IMR-90 (cell line): Measurements from ENCODE around the gene ARF1. TPM values are rescaled to one million over a fixed set of nuclear protein-coding genes. Genes with fewer than 3 reads are reported as not detected.
"Not testable (repeated sequence)": the region's sequence is repeated elsewhere in the genome, so short reads cannot be mapped to it uniquely, and the experiment has no call there.

Source experiments
- ATAC-seq: fragments of 200-7000 bp; cut with Tn5 transposase; 2 replicates; pipeline ENCODE4 v1.9.1; 2020; ENCODE audit warnings: low read depth, mild to moderate bottlenecking, moderate library complexity
- BruUV-seq: library from RNA; stranded (reverse); fragments of 400-500 nt; replicated peaks from 2 replicates; lab custom pipeline; 2021; lab: Mats Ljungman, UMichigan
- CTCF ChIA-PET: fragments of 300-600 bp; formaldehyde crosslinking; extraction: SDS; loops from one replicate; lab custom pipeline; 2021; ENCODE audit warnings: antibody characterized with exemption; lab: Yijun Ruan, JAX
- POLR2A ChIA-PET: fragments of 300-600 bp; sonication (Branson Sonifier 250); formaldehyde crosslinking; loops from one replicate; lab custom pipeline; 2022; ENCODE audit warnings: antibody characterized with exemption; ENCODE audit not compliant: unreplicated experiment; lab: Charles Lee
- DNase-seq: peaks from one replicate; pipeline ENCODE4 v3.0.0; 2013
- H2AFZ ChIP-seq: replicated peaks from 2 replicates; pipeline ENCODE3; 2013; ENCODE audit warnings: low read length, mild to moderate bottlenecking; ENCODE audit not compliant: poor library complexity
- H2AK5ac ChIP-seq: 2 replicates; pipeline ENCODE4 v1.6.1; 2013; ENCODE audit warnings: low read depth, low read length, inconsistent platforms
- H2AK9ac ChIP-seq: replicated peaks from 2 replicates; pipeline ENCODE3; 2013; ENCODE audit warnings: mild to moderate bottlenecking, low read depth, low read length, moderate library complexity; ENCODE audit not compliant: poor library complexity
- H2BK120ac ChIP-seq: 2 replicates; pipeline ENCODE4 v1.6.1; 2013; ENCODE audit warnings: low read depth, low read length, inconsistent platforms
- H2BK15ac ChIP-seq: 3 replicates; pipeline ENCODE4 v1.6.1; 2013; ENCODE audit warnings: low read depth, low read length, inconsistent platforms
- H2BK20ac ChIP-seq: 2 replicates; pipeline ENCODE4 v1.6.1; 2013; ENCODE audit warnings: low read depth, mild to moderate bottlenecking, inconsistent platforms, low read length, moderate library complexity
- H2BK5ac ChIP-seq: 2 replicates; pipeline ENCODE4 v1.6.1; 2013; ENCODE audit warnings: mild to moderate bottlenecking, low read depth, low read length, inconsistent platforms; ENCODE audit not compliant: poor library complexity, severe bottlenecking
- H3K14ac ChIP-seq: replicated peaks from 2 replicates; pipeline ENCODE4 v1.6.1; 2013; ENCODE audit warnings: low read depth, low read length, inconsistent platforms
- H3K18ac ChIP-seq: 2 replicates; pipeline ENCODE4 v1.6.1; 2013; ENCODE audit warnings: low read depth, low read length, control low read depth
- H3K23ac ChIP-seq: 2 replicates; pipeline ENCODE4 v1.6.1; 2013; ENCODE audit warnings: low read depth, low read length, inconsistent platforms
- H3K27ac ChIP-seq: 2 replicates; pipeline ENCODE4 v1.5.1; 2013; ENCODE audit warnings: mild to moderate bottlenecking, control low read depth, low read length; ENCODE audit not compliant: insufficient read depth
- H3K27me3 ChIP-seq: 2 replicates; pipeline ENCODE4 v1.6.1; 2013; ENCODE audit warnings: low read length; ENCODE audit not compliant: control insufficient read depth, insufficient read depth
- H3K36me3 ChIP-seq: 2 replicates; pipeline ENCODE4 v1.6.1; 2013; ENCODE audit warnings: low read length, mixed read lengths; ENCODE audit not compliant: control insufficient read depth, insufficient read depth
- H3K4ac ChIP-seq: 2 replicates; pipeline ENCODE4 v1.6.1; 2013; ENCODE audit warnings: low read depth, low read length, inconsistent platforms
- H3K4me1 ChIP-seq: 2 replicates; pipeline ENCODE4 v1.6.1; 2013; ENCODE audit warnings: low read length, mixed read lengths; ENCODE audit not compliant: control insufficient read depth, insufficient read depth
- H3K4me2 ChIP-seq: 2 replicates; pipeline ENCODE4 v1.6.1; 2013; ENCODE audit warnings: low read depth, mild to moderate bottlenecking, control low read depth, low read length, moderate library complexity
- H3K4me3 ChIP-seq: 2 replicates; pipeline ENCODE4 v1.5.1; 2013; ENCODE audit warnings: low read depth, mild to moderate bottlenecking, control low read depth, low read length, moderate library complexity; ENCODE audit not compliant: insufficient read depth
- H3K56ac ChIP-seq: 2 replicates; pipeline ENCODE4 v1.6.1; 2013; ENCODE audit warnings: low read length, inconsistent platforms; ENCODE audit not compliant: insufficient read depth; ENCODE audit errors: extremely low read depth
- H3K79me1 ChIP-seq, 2 experiments: 2 replicates each; pipeline ENCODE4 v1.6.1; 2013; ENCODE audit warnings: low read length in 2 of 2, inconsistent platforms in 1 of 2, low read depth in 1 of 2
- H3K9ac ChIP-seq: 2 replicates; pipeline ENCODE4 v1.6.1; 2013; ENCODE audit warnings: low read depth, low read length, control low read depth
- H3K9me1 ChIP-seq: 2 replicates; pipeline ENCODE4 v1.6.1; 2013; ENCODE audit warnings: low read length, inconsistent platforms; ENCODE audit not compliant: insufficient read depth
- H3K9me3 ChIP-seq: 2 replicates; pipeline ENCODE4 v1.6.1; 2013; ENCODE audit warnings: low read length; ENCODE audit not compliant: control insufficient read depth, insufficient read depth
- H4K20me1 ChIP-seq: 2 replicates; pipeline ENCODE4 v1.6.1; 2013; ENCODE audit warnings: low read length, inconsistent platforms; ENCODE audit not compliant: insufficient read depth
- H4K5ac ChIP-seq: 2 replicates; pipeline ENCODE4 v1.6.1; 2013; ENCODE audit warnings: mild to moderate bottlenecking, low read depth, low read length, control low read depth
- H4K8ac ChIP-seq, 2 experiments: 2 replicates each; pipeline ENCODE4 v1.6.1; 2013; ENCODE audit warnings: low read depth in 2 of 2, low read length in 2 of 2, control low read depth in 1 of 2, inconsistent platforms in 1 of 2
- H4K91ac ChIP-seq: 2 replicates; pipeline ENCODE4 v1.6.1; 2013; ENCODE audit warnings: low read depth, low read length, inconsistent platforms; ENCODE audit not compliant: insufficient read depth
- WGBS, 2 experiments: methylation state at CpG; one replicate each; pipeline versions ENCODE4 v1.1.5 to v1.1.7; 2013; ENCODE audit warnings: missing lambda C conversion rate in 2 of 2; ENCODE audit not compliant: insufficient read length in 1 of 2; ENCODE audit errors: extremely low coverage in 2 of 2; 5-methylcytosine and 5-hydroxymethylcytosine counted together
- dilution Hi-C: fragments of 300-500 bp; cut with HindIII; formaldehyde crosslinking; loops from one replicate; pipeline ENCODE4 v1.14.3; 2018; ENCODE audit warnings: low sequenced_read_pairs; ENCODE audit not compliant: unreplicated experiment
- in situ Hi-C: fragments of 300-500 bp; cut with MboI; formaldehyde crosslinking; loops from 3 replicates; pipeline ENCODE4 v1.14.3; 2019; ENCODE audit warnings: low sequenced_read_pairs, inconsistent platforms, mixed read lengths
- intact Hi-C: fragments of 100-400 bp; cut with micrococcal nuclease; formaldehyde crosslinking; loops from 2 replicates; pipeline ENCODE4 v1.10.0; 2022
- polyA plus RNA-seq, 3 experiments: library from polyadenylated mRNA; depleted of rRNA; stranded (reverse); fragments of >200 nt; gene quantifications; 2 replicates each; pipeline ENCODE4 v1.2.3, GENCODE V29; 2012; ENCODE audit warnings: low replicate concordance in 1 of 3
- total RNA-seq: library from RNA; depleted of rRNA; stranded (reverse); fragments of >200 nt; gene quantifications from 2 replicates; pipeline ENCODE4 v1.2.3, GENCODE V29; 2012

The ARF1 gene
- total and polyA plus RNA-seq, 2 of the 4 experiments (the other 2 are of a cell fraction) = 330 to 1,100 TPM

- H3K4ac ChIP-seq, H2BK120ac ChIP-seq, H3K27ac ChIP-seq, H3K36me3 ChIP-seq, H2AFZ ChIP-seq, intact Hi-C loops, H2AK5ac ChIP-seq, H3K56ac ChIP-seq, H2BK15ac ChIP-seq, H3K4me1 ChIP-seq, H4K20me1 ChIP-seq, H3K9me3 ChIP-seq, H2AK9ac ChIP-seq, H2BK5ac ChIP-seq, DNase-seq, H3K4me3 ChIP-seq, H3K23ac ChIP-seq, in situ Hi-C loops, H3K4me2 ChIP-seq, H4K91ac ChIP-seq, H4K5ac ChIP-seq, H2BK20ac ChIP-seq, H3K18ac ChIP-seq, CTCF ChIA-PET, H3K27me3 ChIP-seq, BruUV-seq, H4K8ac ChIP-seq, H3K9me1 ChIP-seq, ATAC-seq, POLR2A ChIA-PET, dilution Hi-C loops, H3K9ac ChIP-seq, H3K14ac ChIP-seq: not testable (repeated sequence)
- 100% methylated on average over 1 of the region's 6 CpGs; no CpG with 5 or more reads in 1 of the 2 experiments for WGBS, 2 experiments
- H3K79me1 ChIP-seq = peaks cover 11 to 32% of the 10 kb centered on the region in 2 experiments; a peak in 3 of 4 replicates
Measured at GRCh38 chr1:228111315-228111714, 28.8 kb downstream of the ARF1 start.
